ENCODE measurements around the gene RASA3.

RASA3 gene

DNA sequence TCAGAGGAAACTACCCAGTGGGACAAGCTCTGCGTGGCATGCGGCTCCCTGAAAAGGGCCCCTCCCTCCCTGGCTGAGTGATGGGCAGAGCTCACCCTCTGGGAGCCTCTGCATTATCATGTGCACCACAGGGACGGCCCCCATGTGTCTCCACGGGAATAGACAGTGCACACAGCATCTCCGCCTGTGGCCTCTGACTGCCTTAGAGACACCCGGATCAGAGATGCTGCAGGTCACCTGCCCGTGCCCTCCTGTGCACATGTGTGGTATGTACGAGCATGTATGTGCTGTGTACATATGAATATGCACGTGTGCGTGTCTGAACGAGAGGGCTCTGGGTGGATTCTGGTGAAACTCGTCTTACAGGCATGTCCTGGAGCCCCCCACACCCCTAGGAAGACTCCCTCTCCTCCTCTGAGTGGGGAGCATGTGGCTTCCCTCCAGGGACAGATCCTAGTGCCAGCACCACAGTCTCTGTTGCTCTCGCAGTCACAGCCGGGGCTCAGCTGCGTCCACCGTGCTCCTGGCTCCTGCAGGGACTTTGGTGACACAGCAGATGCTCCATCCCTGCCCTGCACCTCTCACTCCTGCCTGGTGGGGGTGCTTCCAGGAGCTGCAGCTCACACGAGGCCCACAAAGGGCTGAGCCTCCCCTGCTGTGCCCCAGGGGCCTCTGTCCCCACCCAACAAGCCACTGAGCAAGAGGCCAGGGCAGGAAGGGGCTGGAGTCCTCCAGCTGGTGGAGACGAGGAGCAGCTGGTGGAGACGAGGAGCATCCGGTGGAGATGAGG, 178.2 kb downstream of the RASA3 start:
- no peaks in the 10 kb centered on the region for H3K27me3 ChIP-seq (ENCODE audit: low read depth, low read length)

DNA sequence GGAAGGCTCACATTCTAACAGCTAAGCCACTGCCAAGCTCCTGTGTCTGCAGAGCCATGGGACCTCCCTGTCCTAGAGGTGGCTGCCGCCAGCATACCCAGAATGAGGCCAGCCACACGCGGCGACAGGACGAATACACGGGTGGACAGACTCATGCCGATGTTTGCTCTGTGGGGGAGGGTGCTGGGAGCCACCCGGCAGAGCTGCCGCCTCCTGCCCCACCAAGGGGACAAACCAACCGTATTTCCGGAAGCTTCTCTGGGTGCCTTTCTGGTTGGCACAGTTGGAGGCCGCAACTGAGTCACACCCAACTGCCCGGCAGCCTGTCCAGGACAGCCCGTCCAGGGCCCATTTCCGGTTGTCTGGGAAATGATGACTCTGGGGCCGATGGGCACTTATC, 178.9 kb downstream of the RASA3 start:
- no peaks in the 10 kb centered on the region for H3K9me3 ChIP-seq (ENCODE audit: insufficient read depth, low read length)
- H3K27me3 ChIP-seq (ENCODE audit: low read depth, low read length) = no peaks in the 10 kb centered on the region
- no peak overlapping the region for H3K4me3 ChIP-seq (ENCODE audit: low read length)
- no peak overlapping the region for H2AFZ ChIP-seq (ENCODE audit: low read depth, low read length)
- no peaks in the 10 kb centered on the region for H3K36me3 ChIP-seq (replicated peaks; ENCODE audit: low read depth, low read length)
- H3K4me2 ChIP-seq (ENCODE audit: low read length) = no peak overlapping the region
- H3K27ac ChIP-seq (ENCODE audit: low read length) = no peak overlapping the region
- TF ChIP-seq, protein P1, sequence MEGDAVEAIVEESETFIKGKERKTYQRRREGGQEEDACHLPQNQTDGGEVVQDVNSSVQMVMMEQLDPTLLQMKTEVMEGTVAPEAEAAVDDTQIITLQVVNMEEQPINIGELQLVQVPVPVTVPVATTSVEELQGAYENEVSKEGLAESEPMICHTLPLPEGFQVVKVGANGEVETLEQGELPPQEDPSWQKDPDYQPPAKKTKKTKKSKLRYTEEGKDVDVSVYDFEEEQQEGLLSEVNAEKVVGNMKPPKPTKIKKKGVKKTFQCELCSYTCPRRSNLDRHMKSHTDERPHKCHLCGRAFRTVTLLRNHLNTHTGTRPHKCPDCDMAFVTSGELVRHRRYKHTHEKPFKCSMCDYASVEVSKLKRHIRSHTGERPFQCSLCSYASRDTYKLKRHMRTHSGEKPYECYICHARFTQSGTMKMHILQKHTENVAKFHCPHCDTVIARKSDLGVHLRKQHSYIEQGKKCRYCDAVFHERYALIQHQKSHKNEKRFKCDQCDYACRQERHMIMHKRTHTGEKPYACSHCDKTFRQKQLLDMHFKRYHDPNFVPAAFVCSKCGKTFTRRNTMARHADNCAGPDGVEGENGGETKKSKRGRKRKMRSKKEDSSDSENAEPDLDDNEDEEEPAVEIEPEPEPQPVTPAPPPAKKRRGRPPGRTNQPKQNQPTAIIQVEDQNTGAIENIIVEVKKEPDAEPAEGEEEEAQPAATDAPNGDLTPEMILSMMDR (IDR thresholded peaks at IDR 0.05; ENCODE audit: low read depth, low read length) = no peak
- no peak for TF ChIP-seq EZH2phosphoT487 (IDR thresholded peaks at IDR 0.05; ENCODE audit: low read depth)
- H3K79me2 ChIP-seq (ENCODE audit: low read length) = no peaks in the 10 kb centered on the region
- no peaks in the 10 kb centered on the region for H4K20me1 ChIP-seq (ENCODE audit: insufficient read depth, low read length)
- no peak overlapping the region for H3K9ac ChIP-seq (ENCODE audit: low read length)
- no peaks in the 10 kb centered on the region for H3K4me1 ChIP-seq (ENCODE audit: low read length)

More for the DNA sequence above, 178.2 kb downstream of the RASA3 start:
- no peaks in the 10 kb centered on the region for H4K20me1 ChIP-seq (ENCODE audit: insufficient read depth, low read length)
- H3K79me2 ChIP-seq (ENCODE audit: low read length) = no peaks in the 10 kb centered on the region
- no peaks in the 10 kb centered on the region for H3K4me1 ChIP-seq (ENCODE audit: low read length)
- H3K27ac ChIP-seq (ENCODE audit: low read length) = no peak overlapping the region
- H3K9ac ChIP-seq (ENCODE audit: low read length) = no peak overlapping the region
- no peak overlapping the region for H2AFZ ChIP-seq (ENCODE audit: low read depth, low read length)
- peaks cover 7% of the 10 kb centered on the region for H3K9me3 ChIP-seq (ENCODE audit: insufficient read depth, low read length)
- TF ChIP-seq EZH2phosphoT487 (IDR thresholded peaks at IDR 0.05; ENCODE audit: low read depth) = no peak
- no peaks in the 10 kb centered on the region for H3K36me3 ChIP-seq (replicated peaks; ENCODE audit: low read depth, low read length)
- no peak overlapping the region for H3K4me3 ChIP-seq (ENCODE audit: low read length)
- H3K4me2 ChIP-seq (ENCODE audit: low read length) = no peak overlapping the region

DNA sequence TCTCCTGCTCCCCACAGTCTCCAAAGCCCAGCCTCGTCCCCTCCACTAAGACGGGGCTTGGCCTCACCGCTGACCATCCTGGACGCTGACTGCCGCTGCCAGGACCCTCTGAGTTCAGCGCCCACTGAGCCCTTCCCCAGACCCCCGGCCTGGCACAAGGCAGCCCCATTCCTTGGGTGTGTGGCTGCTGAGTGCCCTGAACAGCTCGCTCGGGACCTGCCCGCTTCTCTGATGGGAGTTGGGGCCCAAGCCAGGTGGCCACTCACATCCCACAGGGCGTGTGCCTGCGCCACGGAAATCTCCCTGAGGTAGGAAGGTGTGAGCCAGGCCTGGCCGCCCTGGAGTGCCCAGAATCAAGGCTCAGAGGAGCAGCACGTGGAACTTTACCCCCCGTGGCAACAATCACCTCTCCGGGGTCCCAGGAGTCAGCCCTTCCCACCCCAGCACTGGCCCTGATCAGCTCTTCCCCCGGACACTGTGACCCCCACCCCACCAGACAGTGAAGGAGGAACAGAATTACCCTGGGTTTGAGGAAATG, 179.4 kb downstream of the RASA3 start:
- TF ChIP-seq, protein P1 (IDR thresholded peaks at IDR 0.05; ENCODE audit: low read depth, low read length) = no peak
- TF ChIP-seq EZH2phosphoT487 (IDR thresholded peaks at IDR 0.05; ENCODE audit: low read depth) = no peak
- Histone ChIP-seq H3K79me2 (ENCODE audit: low read length) (no peaks in the 10 kb centered on the region), H3K27ac (ENCODE audit: low read length) (no peak overlapping the region), H2AFZ (ENCODE audit: low read depth, low read length) (no peak overlapping the region), H3K4me1 (ENCODE audit: low read length) (no peaks in the 10 kb centered on the region), H3K36me3 (replicated peaks; ENCODE audit: low read depth, low read length) (no peaks in the 10 kb centered on the region), H3K9ac (ENCODE audit: low read length) (no peak overlapping the region), H3K4me3 (ENCODE audit: low read length) (no peak overlapping the region), H3K27me3 (ENCODE audit: low read depth, low read length) (no peaks in the 10 kb centered on the region), H4K20me1 (ENCODE audit: insufficient read depth, low read length) (no peaks in the 10 kb centered on the region), H3K4me2 (ENCODE audit: low read length) (no peak overlapping the region), H3K9me3 (ENCODE audit: insufficient read depth, low read length) (no peaks in the 10 kb centered on the region)

DNA sequence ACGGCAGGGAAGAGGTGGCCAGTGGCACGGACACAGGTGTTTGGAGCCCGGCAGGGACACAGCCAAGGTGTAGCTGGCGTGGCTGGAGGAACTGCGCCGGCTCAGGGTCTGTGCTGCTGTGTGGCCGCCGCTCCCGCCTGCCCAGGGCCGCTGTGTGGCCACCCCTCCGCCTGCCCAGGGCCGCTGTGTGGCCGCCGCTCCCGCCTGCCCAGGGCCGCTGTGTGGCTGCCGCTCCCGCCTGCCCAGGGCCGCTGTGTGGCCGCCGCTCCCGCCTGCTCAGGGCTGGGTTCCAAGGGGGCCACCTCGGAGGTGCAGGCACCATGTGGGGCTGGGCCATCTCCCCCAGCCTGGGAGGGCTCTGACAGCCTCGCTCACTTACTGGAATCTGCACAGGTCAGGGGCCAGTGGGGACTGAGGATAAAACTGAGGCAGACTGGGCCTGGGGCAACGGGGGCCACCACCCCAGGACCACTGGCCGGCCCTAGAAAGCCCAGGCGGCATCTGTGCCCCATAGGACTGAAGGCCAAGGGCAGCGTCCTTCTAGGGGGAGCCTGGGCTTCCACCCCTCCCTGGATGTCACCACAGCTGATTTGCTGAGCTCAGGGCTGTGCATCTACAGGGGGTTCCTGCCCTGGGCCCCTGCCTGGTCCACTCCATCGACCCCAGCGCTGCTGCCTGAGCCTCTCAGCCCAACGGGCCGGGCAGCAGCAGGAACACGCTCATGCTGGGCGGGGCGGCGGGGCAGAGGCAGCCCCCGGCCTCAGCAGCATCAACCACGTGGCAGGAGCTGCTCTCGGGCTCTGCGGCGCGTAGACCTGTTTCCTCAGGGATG, 180.1 kb downstream of the RASA3 start:
- Histone ChIP-seq H3K4me3 (ENCODE audit: low read length) (no peak overlapping the region), H3K27me3 (ENCODE audit: low read depth, low read length) (no peaks in the 10 kb centered on the region), H3K27ac (ENCODE audit: low read length) (no peak overlapping the region), H3K9ac (ENCODE audit: low read length) (no peak overlapping the region), H2AFZ (ENCODE audit: low read depth, low read length) (no peak overlapping the region), H3K9me3 (ENCODE audit: insufficient read depth, low read length) (no peaks in the 10 kb centered on the region), H4K20me1 (ENCODE audit: insufficient read depth, low read length) (no peaks in the 10 kb centered on the region), H3K4me2 (ENCODE audit: low read length) (no peak overlapping the region), H3K4me1 (ENCODE audit: low read length) (no peaks in the 10 kb centered on the region), H3K79me2 (ENCODE audit: low read length) (no peaks in the 10 kb centered on the region), H3K36me3 (replicated peaks; ENCODE audit: low read depth, low read length) (no peaks in the 10 kb centered on the region)
- no peak for TF ChIP-seq EZH2phosphoT487 (IDR thresholded peaks at IDR 0.05; ENCODE audit: low read depth)
- TF ChIP-seq, protein P1 (IDR thresholded peaks at IDR 0.05; ENCODE audit: low read depth, low read length) = no peak

Measured in OCI-LY3 (cell line).